Activated T-cell treated with anti-CD3 and anti-CD28 coated beads, Interleukin-2, amount 50 U/mL, for 48 hours (primary cell): ENCODE measurements around the gene BRD8.
A peak's percentile ranks its signal among the peaks of the same experiment; 100 is the strongest.
"Not testable (repeated sequence)": the region's sequence is repeated elsewhere in the genome, so short reads cannot be mapped to it uniquely, and the experiment has no call there.

Experiments
- DNase-seq, 2 experiments: peaks; one replicate each; pipeline ENCODE4 v3.0.0-alpha.2; 2020

BRD8 gene

GRCh38 chr5:138178516-138179276 lies at the start of gene BRD8, which contains the start of gene KIF20A:
TSS of gene BRD8 (minus strand) at chr5:138178630. CDS start at chr5:138178614, 16 bp downstream.
TSS of gene KIF20A (plus strand) at chr5:138179112. CDS start at chr5:138179681, 569 bp downstream.
- peak; percentile 92 to 93 for DNase-seq

- DNase-seq = no peak
Observed at GRCh38 chr5:138226910-138227309, 48.5 kb upstream of the BRD8 start.

- DNase-seq = no peak
Observed at GRCh38 chr5:138224712-138225111, 46.3 kb upstream of the BRD8 start.

GRCh38 chr5:138223532-138223931 lies 45.1 kb upstream of the BRD8 start:
- no peak for DNase-seq

GRCh38 chr5:138216799-138217198 lies 38.4 kb upstream of the BRD8 start:
- DNase-seq = no peak

- DNase-seq = peak; percentile 88 to 90
Observed at GRCh38 chr5:138213161-138214029, 35.0 kb upstream of the BRD8 start, which contains the start of gene CDC23. TSS of gene CDC23 (minus strand) at chr5:138213323. CDS start at chr5:138213312, 11 bp downstream.

- no peak for DNase-seq
Observed at GRCh38 chr5:138212828-138213160, 34.4 kb upstream of the BRD8 start.

- DNase-seq = no peak
Observed at GRCh38 chr5:138210985-138211384, 32.6 kb upstream of the BRD8 start.

GRCh38 chr5:138193859-138194258 lies 15.4 kb upstream of the BRD8 start:
- DNase-seq = not testable (repeated sequence)

GRCh38 chr5:138192826-138193225 lies 14.4 kb upstream of the BRD8 start:
- no peak for DNase-seq

GRCh38 chr5:138188626-138189025 lies 10.2 kb upstream of the BRD8 start:
- DNase-seq = no peak

GRCh38 chr5:138186002-138186447 lies 7.6 kb upstream of the BRD8 start:
- no peak for DNase-seq

- DNase-seq = no peak
Observed at GRCh38 chr5:138182808-138183207, 4.4 kb upstream of the BRD8 start.

GRCh38 chr5:138180841-138181240 lies 2.4 kb upstream of the BRD8 start:
- no peak for DNase-seq

GRCh38 chr5:138180183-138180782 lies 1.9 kb upstream of the BRD8 start:
- DNase-seq = no peak

GRCh38 chr5:138179277-138179857 lies 937 bp upstream of the BRD8 start:
- peak; percentile 38 to 47 for DNase-seq

GRCh38 chr5:138177941-138178515 lies 402 bp downstream of the BRD8 start:
- peak; percentile 31 to 43 for DNase-seq

GRCh38 chr5:138170299-138170698 lies 8.1 kb downstream of the BRD8 start:
- no peak for DNase-seq

GRCh38 chr5:138169124-138169523 lies 9.3 kb downstream of the BRD8 start:
- no peak for DNase-seq

- DNase-seq = no peak
Observed at GRCh38 chr5:138163721-138164120, 14.7 kb downstream of the BRD8 start.

- DNase-seq = no peak
Observed at GRCh38 chr5:138160706-138161105, 17.7 kb downstream of the BRD8 start.

GRCh38 chr5:138159666-138160065 lies 18.8 kb downstream of the BRD8 start:
- no peak for DNase-seq

- DNase-seq = no peak
Observed at GRCh38 chr5:138157626-138158025, 20.8 kb downstream of the BRD8 start.
